Astrocyte (in vitro differentiated cells and primary cell): ENCODE results near the gene PPIL3.

Experiments used
- CTCF ChIP-seq: IDR thresholded peaks from 2 replicates; pipeline ENCODE4 v1.5.1; 2011; ENCODE audit warnings: low read depth, mild to moderate bottlenecking, inconsistent platforms, low read length, moderate library complexity; ENCODE audit not compliant: insufficient read depth
- EZH2 ChIP-seq: IDR thresholded peaks from 2 replicates; pipeline ENCODE4 v1.6.1; 2012; ENCODE audit warnings: mild to moderate bottlenecking, low read length, inconsistent platforms; ENCODE audit not compliant: insufficient read depth

GRCh38 chr2:200877443-200877842, 11.4 kb downstream of the PPIL3 start:
- TF ChIP-seq CTCF (no peak), EZH2 (no peak)
